Stomach (tissue), 4 donors: Measurements from ENCODE around the gene ADTRP.

Experiments
- CTCF ChIP-seq, 7 experiments: fragments of 450-650 bp in 4 of 7; fragments of 200-600 bp in 3 of 7; sonication (generic) in 3 of 7; IDR thresholded peaks; one replicate each; pipeline ENCODE4 v1.5.1; 2016 to 2019; ENCODE audit warnings: antibody characterized with exemption in 7 of 7, control low read depth in 2 of 7, mild to moderate bottlenecking in 1 of 7
- EP300 ChIP-seq: sonication (generic); formaldehyde crosslinking; IDR thresholded peaks from one replicate; pipeline ENCODE4 v1.6.1; 2017; ENCODE audit warnings: antibody characterized with exemption
- POLR2A ChIP-seq, 4 donors: fragments of 450-650 bp; IDR thresholded peaks; one replicate each; pipeline ENCODE4 v1.6.1; 2016; ENCODE audit warnings: antibody characterized with exemption in 4 of 4, control low read depth in 2 of 4, mild to moderate bottlenecking in 1 of 4, moderate library complexity in 1 of 4

GRCh38 chr6:11810854-11811643 lies 32.4 kb upstream of the ADTRP start:
- no peak for TF ChIP-seq CTCF (IDR thresholded peaks at IDR 0.05)
- no peak for TF ChIP-seq EP300
- no peak for TF ChIP-seq POLR2A (IDR thresholded peaks at IDR 0.05)
